GM15510 (cell line): ENCODE measurements around the gene ANK2.

Experiments used
- POLR2A ChIP-seq: IDR thresholded peaks from 3 replicates; pipeline ENCODE4 v1.6.1; 2011; ENCODE audit warnings: borderline replicate concordance; ENCODE audit not compliant: insufficient read length; ENCODE audit errors: extremely low read depth

ANK2 gene

DNA sequence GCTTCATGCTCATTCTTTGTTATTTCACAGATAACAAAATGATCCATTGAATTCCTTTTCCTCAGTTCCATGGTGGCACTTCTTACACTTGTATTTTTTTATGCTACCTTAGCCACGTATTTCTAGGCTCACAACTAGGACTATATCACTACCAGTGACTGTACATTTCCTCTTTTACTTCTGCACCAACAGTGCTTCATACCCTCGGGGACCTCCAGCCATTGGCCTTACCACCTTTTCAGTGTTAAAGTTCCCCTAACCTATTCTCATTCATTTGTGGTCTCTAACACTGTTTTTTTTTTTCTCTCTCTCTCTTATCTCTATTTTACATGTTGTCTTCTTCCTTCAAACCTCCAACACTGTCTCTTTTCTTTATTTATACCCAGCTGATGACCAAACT, 315.9 kb downstream of the ANK2 start:
- no peak for TF ChIP-seq POLR2A

GRCh38 chr4:113368056-113368455, 318.6 kb downstream of the ANK2 start:
- TF ChIP-seq POLR2A, result no peak

GRCh38 chr4:113371111-113371510, 321.7 kb downstream of the ANK2 start:
- no peak for TF ChIP-seq POLR2A

- no peak for TF ChIP-seq POLR2A
Observed at GRCh38 chr4:113375964-113376666, 326.7 kb downstream of the ANK2 start.

- no peak for TF ChIP-seq POLR2A
Observed at GRCh38 chr4:113378836-113379235, 329.4 kb downstream of the ANK2 start.

DNA sequence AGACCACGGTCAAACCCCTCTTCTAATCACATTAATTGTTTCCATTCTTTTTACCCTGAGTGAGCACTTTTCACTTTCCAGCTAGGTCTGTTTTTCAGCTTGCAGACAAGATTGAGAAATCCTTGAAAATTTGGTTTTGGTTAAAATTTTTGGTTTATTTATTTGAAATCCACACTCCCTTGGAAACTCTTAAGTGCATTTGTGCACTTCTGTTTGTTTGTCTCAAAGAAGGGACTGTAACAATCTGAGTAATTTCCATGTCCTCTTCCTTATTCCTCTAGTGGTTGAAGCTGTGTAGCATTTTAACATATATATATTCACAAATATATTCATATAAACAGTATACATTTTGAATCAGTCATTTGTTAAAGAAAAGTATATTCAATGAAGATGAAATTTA, 333.3 kb downstream of the ANK2 start:
- no peak for TF ChIP-seq POLR2A

GRCh38 chr4:113383111-113383785, 333.8 kb downstream of the ANK2 start:
- no peak for TF ChIP-seq POLR2A

GRCh38 chr4:113384600-113384999, 335.1 kb downstream of the ANK2 start:
- no peak for TF ChIP-seq POLR2A

- no peak for TF ChIP-seq POLR2A
Observed at GRCh38 chr4:113385281-113385899, 335.9 kb downstream of the ANK2 start.

- no peak for TF ChIP-seq POLR2A
Observed at GRCh38 chr4:113389160-113389559, 339.7 kb downstream of the ANK2 start.

- TF ChIP-seq POLR2A, result no peak
Observed at GRCh38 chr4:113390850-113391249, 341.4 kb downstream of the ANK2 start.

DNA sequence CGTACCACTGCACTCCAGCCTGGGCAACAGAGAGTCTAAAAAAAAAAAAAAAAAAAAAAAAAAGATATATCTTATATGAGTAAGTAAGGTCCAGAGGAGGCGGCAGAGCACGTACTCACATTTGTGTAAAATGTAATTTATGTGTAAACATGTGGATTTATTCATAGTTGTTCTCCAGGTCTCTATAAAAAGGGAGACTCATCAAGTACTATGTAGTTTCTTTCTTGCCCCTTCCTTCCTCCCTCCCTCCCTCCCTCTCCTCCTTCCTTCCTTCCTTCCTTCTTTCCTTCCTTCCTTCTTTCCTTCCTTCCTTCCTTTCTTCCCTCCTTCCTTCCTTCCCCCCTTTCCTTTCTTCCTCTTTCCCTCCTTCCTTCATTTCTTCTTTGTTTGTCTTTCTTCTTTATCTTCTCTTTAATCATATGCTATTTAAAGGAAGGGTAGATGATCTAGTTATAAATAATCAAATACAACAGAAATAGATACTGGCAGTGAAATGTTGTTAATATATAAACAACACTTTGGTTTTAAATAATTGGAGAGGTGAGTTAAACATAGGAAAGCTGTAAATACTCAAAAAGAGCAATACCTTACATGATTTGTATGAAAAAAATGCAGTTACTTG, 344.8 kb downstream of the ANK2 start:
- no peak for TF ChIP-seq POLR2A

DNA sequence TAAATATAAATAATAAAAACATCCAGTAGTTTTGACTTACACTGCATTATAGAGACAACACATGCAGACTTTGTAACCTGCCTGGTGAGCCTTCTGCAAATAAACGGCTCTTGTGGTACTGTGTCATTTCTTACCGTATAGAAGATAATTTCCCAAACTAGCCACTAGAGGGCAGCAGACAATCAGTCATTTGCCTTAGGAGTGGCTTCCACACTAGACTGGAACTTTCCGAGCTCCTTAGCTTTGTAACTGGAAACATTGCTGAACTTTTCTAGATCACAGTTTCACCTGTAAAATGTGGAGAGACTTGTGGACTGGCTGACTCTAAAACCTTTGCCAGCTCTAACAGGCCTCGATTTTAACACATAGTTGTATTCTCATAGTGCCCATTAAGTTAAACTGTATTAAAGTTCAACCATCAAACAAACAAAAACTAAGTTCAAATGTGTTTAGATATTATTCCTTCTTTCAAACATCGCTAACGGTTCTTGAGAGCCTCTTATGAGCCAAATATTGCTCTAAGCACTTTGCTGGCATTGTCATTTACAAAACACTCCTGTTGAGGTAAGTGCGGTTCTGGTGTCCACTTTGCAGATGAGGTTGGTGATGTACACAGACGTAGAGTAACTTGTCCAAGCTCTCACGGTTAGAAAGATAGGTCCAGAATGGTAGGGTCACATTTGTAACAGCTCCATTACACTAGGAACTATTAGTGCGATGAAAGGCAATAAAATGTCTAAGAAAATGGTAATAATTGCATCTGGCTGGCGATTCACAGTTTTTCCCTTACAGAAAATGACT, 345.5 kb downstream of the ANK2 start:
- TF ChIP-seq POLR2A, result no peak

GRCh38 chr4:113397114-113397701, 347.8 kb downstream of the ANK2 start:
- no peak for TF ChIP-seq POLR2A

DNA sequence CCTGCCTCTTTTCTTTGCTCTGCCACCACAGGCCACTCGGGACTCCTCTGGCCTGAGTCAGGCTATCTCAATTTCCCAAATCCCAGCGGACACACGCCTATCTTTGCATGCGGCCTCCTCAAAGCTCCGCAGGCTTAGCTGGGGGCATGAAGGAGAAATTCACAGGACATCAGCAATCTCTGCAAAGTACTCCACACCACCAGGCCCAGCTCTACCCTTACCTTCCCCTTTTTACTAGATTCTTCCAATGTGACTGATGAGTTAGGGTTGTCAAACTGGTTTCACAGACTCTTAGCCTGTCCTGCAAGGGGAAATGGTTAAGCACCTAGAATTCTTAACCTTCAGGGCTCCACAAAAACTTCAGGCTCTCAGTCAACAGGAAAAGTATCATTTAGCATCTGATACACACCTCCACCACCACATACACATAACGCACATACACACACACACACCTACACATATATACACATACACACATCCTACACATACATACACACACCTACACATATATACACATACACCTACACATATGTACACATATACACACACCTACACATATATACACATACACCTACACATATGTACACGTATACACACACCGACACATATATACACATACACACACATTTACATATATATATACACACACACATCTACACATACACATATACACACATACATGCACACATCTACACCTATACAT, 349.1 kb downstream of the ANK2 start:
- TF ChIP-seq POLR2A, result no peak

DNA sequence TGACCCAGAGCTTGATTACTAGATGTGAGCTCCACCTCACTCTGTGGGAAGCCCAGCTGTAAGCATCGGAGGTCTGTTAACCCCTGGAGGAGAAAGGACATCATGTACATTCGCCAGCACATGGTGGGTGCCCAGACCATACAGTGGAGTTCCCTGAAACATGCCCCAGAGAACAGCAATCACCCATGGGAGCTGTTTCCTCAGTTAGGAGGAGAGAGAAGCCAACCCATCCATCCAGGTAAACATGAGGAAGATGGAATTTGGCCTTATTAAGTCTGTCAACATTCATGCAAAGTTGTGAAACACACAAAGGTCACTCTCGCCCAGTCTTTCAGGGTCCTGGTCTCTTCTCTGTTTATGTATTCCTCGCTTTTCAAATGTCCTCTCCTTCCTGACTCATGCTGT, 354.7 kb downstream of the ANK2 start:
- no peak for TF ChIP-seq POLR2A
